ENCODE measurements around the gene SLC9B2.

SLC9B2 gene

DNA sequence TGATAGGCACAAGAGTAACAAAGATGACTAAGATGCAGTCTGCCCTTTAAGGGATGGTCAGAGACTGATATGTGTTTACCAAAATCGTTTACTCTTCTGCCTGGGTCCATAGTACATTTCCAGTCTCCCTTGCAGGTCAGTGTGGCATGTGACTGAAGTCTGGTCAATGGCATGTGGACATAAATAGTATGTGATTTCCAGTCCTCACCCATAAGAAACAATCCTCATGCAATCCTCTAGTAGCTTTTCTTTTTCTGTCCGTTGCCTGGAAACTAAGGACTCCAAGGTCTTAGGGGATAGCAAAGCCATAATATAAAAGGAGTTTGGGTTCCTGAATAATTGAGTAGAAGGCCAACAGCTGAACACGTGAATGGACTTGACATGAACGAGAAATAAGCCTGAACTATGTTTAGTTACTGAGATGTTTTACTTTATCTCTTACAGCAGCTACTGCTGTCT, 1.1 kb downstream of the SLC9B2 start:
- no peak for DNase-seq

DNA sequence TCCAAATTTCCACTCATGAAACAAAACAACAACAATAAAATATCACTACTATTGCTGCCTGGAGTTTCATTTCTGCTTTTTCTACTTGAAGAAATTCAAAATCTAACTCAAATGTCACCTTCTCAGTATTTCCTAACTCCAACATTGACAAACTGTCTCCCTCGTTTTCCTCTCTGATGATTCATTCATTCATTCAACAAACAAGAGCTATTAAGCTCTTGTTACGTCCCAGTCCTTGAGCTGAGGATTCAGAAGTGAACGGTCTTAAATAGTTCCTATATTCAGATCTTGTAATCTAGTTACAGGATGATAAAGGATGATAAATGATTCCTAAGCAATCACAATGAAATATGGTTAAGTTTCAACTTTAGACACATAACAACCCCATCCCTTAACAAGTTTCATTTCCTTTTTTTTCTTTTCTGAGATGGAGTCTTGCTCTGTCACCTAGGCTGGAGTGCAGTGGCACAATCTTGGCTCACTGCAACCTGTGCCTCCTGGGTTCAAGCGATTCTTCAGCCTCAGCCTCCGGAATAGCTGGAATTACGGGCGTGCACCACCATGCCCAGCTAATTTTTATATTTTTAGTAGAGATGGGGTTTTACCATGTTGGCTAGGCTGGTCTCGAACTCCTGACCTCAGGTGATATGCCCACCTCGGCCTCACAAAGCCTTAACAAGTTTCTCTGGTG, 1.7 kb downstream of the SLC9B2 start:
- no peak for DNase-seq

DNA sequence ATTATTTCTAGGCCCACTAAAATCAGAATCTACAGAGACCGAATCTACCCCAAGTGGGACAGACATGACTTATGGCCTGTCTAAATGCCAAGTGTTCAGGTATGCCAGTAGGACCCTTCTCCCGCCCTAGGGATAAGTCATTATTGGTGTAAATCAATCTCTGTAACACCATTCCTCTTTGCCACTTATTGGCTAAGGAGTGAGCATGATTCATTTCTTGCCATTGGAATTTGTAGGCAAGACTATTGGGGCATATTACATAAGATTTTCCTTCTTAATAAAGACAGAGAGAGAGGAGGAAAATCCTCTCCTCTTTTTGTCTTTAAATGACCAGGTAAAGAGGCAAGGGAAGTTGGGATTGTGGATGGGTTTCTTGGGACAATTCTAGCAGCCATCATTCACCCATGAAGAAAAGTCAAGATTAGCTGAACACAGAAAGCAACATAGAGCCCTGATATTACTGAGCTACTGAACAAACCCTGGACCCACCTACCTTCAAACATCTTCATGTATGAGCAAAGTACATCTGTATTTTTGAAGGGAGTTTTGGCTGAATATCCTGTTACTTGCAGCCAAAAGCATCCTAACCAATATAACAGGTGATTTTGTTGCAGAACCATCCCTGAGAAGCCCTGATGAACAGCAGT, 2.6 kb downstream of the SLC9B2 start:
- DNase-seq = no peak

- DNase-seq = no peak
These were observed 8.6 kb downstream of the SLC9B2 start for GRCh38 chr4:103067841-103068547.

- DNase-seq = no peak
These were observed 16.0 kb downstream of the SLC9B2 start for GRCh38 chr4:103060453-103061148.

DNA sequence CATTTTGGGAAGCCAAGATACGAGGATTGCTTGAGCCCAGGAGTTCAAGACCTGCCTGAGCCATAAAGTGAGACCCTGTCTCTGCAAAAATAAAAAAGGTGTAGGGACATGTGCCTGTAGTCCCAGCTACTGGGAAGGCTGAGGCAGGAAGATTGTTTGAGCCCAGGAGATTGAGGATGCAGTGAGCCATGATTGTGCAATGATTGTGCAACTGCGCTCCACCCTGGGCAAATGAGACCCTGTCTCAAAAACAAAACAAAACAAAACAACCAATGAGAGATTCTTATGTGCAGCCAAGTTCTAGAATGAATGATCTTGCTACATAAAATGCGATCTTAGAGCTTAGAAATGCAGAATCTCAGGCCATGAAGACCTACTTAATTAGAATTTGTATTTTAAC, 22.5 kb downstream of the SLC9B2 start:
- DNase-seq = no peak

GRCh38 chr4:103052779-103053178, 23.8 kb downstream of the SLC9B2 start:
- DNase-seq = no peak

GRCh38 chr4:103052145-103052544, 24.4 kb downstream of the SLC9B2 start:
- DNase-seq = no peak

- DNase-seq = no peak
These were observed 25.7 kb downstream of the SLC9B2 start for GRCh38 chr4:103050736-103051436.

GRCh38 chr4:103046416-103047290, 29.9 kb downstream of the SLC9B2 start:
- DNase-seq = peak; percentile 25

DNA sequence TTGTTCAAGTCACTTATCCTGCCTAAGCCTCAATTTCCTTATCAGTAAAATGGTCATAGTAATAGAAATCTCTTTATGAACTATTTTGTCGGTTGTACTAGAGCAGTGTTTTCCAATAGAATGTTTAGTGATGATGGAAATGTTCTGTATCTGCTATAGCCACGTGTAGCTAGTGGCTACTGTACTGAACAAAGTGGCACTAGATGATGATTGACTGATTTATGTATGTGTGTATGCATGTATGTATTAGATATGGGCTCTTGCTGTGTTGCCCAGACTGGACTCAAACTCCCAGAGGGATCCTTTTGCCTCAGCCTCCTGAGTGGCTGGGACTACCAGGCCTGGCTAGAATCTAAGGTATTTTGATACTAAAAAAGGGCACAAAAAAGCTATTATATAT, 32.4 kb downstream of the SLC9B2 start:
- DNase-seq = no peak

DNA sequence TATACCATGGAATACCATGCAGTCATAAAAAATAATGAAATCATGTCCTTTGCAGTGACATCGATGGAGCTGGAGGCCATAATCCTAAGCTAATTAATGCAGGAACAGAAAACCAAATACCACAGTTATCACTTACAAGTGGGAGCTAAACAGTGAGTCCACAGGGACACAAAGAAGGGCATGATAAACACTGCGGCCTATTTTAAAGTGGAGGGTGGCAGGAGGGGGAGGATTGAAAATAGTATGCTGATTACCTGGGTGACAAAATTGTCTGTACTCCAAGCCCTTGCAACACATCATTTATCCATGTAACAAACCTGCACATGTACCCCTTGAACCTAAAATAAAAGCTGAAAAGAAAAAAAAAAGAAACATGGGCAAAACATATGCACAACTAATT, 40.4 kb downstream of the SLC9B2 start:
- no peak for DNase-seq

DNA sequence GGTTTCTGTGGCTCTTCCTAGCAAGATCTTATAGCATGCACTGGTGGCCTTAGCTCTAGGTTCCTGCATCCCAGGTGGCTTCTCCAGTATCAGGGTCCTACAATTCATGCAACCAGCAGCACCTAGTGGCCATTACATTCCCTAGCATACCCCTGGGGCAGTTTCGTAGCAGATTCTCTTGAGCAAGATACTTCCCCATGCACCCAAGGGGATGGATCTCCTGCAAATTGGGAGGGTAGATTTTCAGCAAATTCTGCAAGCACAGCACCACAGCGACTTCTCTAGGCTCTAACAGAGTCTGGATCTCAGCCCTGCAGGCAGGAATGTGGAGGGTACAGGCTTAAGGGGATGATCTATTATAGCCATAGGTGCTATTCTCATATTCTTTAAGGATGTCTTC, 44.0 kb downstream of the SLC9B2 start:
- DNase-seq = no peak

GRCh38 chr4:103030791-103031190, 45.8 kb downstream of the SLC9B2 start:
- no peak for DNase-seq

DNA sequence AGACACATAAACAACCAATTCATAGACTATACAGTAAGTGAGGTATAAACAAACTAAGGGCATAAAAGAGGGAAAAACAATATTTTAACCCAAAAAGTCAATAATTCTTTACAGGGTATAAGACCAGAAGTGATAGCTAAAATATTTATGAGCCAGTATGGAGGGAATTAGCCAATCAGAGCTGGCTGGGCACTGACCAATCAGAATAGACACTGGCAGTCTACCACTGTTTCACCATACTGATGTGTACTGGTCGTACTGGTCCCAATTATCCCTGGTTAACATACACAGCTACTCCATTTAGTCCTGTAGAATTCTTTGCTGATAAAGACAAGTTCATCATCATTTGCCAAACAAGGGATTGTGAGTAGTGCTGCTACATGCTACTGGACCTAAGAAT, 47.3 kb downstream of the SLC9B2 start:
- DNase-seq = no peak

GRCh38 chr4:103026868-103027267, 49.7 kb downstream of the SLC9B2 start:
- no peak for DNase-seq

GRCh38 chr4:103024996-103025395, 51.6 kb downstream of the SLC9B2 start:
- no peak for DNase-seq

GRCh38 chr4:103021120-103021519, 55.4 kb downstream of the SLC9B2 start:
- no peak for DNase-seq

DNA sequence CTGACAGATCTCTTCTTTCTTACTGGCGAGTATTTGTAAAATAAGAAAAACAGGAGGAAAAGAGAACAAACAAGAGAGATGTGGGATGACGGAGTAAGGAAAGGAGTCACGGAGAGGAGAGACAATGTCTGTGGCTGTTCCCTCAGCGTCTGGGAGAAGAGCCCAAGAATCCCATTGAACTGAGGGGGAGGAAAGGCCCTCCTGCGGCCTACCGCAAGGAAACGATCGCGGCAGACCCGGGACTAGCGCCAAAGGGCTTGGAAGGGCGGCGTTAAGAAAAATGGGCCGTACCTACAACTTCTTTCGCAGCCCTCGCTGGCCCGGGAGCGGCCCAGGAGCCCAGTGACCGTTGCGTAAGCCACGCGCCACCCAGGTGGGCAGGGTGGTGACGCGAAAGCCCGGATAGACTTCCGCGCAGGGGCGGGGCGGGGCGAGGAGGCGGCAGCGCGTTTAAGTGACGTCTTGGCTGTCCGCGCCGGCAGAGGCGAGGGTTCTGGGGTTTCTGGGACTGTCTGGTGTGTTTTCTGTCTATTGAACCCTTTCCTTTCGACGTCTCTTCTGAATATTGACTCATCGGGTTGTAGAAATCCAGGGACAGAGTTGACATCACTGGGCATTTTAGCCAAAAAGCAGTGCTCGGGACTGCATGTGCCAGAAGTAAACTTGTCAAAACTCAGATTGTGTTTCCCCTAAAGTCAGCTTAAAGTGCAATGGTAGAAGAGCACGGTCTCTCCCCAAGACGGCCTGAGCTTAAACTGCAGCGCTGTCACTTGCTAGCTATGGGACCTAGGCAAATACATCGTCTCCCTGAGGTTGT, 57.0 kb downstream of the SLC9B2 start, which contains the start of gene SLC9B1:
Gene SLC9B1, minus strand, starts transcription at position 398 of the 817 bp plus-strand sequence. CDS start 27,994 bp downstream, outside the sequence.
- peak; percentile 96 for DNase-seq

Measured in activated CD8-positive, alpha-beta memory T cell treated with anti-CD3 and anti-CD28 coated beads, Interleukin-2, amount 50 U/mL, for 4 hours (primary cell).